ENCODE results near the gene CFAP20DC. TPM values are rescaled to one million over a fixed set of nuclear protein-coding genes. Genes with fewer than 3 reads are reported as not detected.

The CFAP20DC gene
- total RNA-seq, 1 experiment from 2014 or later, result 2.8 TPM

GRCh38 chr3:58999134-58999773 lies 50.6 kb downstream of the CFAP20DC start:
- no peak overlapping the region for H3K4me3 ChIP-seq (ENCODE audit: low read depth, low read length)
- BruUV-seq (replicated peaks), result no TSS peak
- H3K4me3 Mint-ChIP-seq (ENCODE audit: unreplicated experiment), result no peak overlapping the region
- no peaks in the 10 kb centered on the region for H3K4me1 ChIP-seq
- ChIA-PET CTCF (no interaction called here), POLR2A (no interaction called here)
- intact Hi-C loops (cut with micrococcal nuclease; ENCODE audit: unreplicated experiment), result no loop called here
- no peak for TF ChIP-seq CTCF (IDR thresholded peaks at IDR 0.05; ENCODE audit: insufficient read depth in 1 of 2, low read depth in 1 of 2, low read length in 1 of 2, severe bottlenecking in 1 of 2, unreplicated experiment in 1 of 2)
- no peaks in the 10 kb centered on the region for H3K27me3 Mint-ChIP-seq (ENCODE audit: insufficient read depth, unreplicated experiment)
- DNase-seq, result no peak
- no peaks in the 10 kb centered on the region for H3K4me1 Mint-ChIP-seq (ENCODE audit: low read depth, unreplicated experiment)
- H3K36me3 Mint-ChIP-seq (ENCODE audit: insufficient read depth, unreplicated experiment), result no peaks in the 10 kb centered on the region
- no peaks in the 10 kb centered on the region for H3K27me3 ChIP-seq (replicated peaks; ENCODE audit: control insufficient read depth, insufficient read depth, low read length)
- no peak overlapping the region for H3K27ac Mint-ChIP-seq (ENCODE audit: unreplicated experiment)
- no peaks in the 10 kb centered on the region for H3K9me3 Mint-ChIP-seq (ENCODE audit: unreplicated experiment)
- no peaks in the 10 kb centered on the region for H3K9me3 ChIP-seq
- H3K36me3 ChIP-seq (ENCODE audit: control insufficient read depth, insufficient read depth, low read length), result no peaks in the 10 kb centered on the region

- no peaks in the 10 kb centered on the region for H3K27me3 Mint-ChIP-seq (ENCODE audit: insufficient read depth, unreplicated experiment)
- H3K4me3 Mint-ChIP-seq (ENCODE audit: unreplicated experiment), result no peak overlapping the region
- no peaks in the 10 kb centered on the region for H3K9me3 Mint-ChIP-seq (ENCODE audit: unreplicated experiment)
- ChIA-PET CTCF (no interaction called here), POLR2A (no interaction called here)
- Histone ChIP-seq H3K9me3 (no peaks in the 10 kb centered on the region), H3K4me3 (ENCODE audit: low read depth, low read length) (no peak overlapping the region), H3K36me3 (ENCODE audit: control insufficient read depth, insufficient read depth, low read length) (no peaks in the 10 kb centered on the region), H3K4me1 (no peaks in the 10 kb centered on the region), H3K27me3 (replicated peaks; ENCODE audit: control insufficient read depth, insufficient read depth, low read length) (no peaks in the 10 kb centered on the region)
- H3K27ac Mint-ChIP-seq (ENCODE audit: unreplicated experiment), result no peak overlapping the region
- no peak for DNase-seq
- H3K4me1 Mint-ChIP-seq (ENCODE audit: low read depth, unreplicated experiment), result no peaks in the 10 kb centered on the region
- H3K36me3 Mint-ChIP-seq (ENCODE audit: insufficient read depth, unreplicated experiment), result no peaks in the 10 kb centered on the region
- no TSS peak for BruUV-seq (replicated peaks)
- no peak for TF ChIP-seq CTCF (IDR thresholded peaks at IDR 0.05; ENCODE audit: insufficient read depth in 1 of 2, low read depth in 1 of 2, low read length in 1 of 2, severe bottlenecking in 1 of 2, unreplicated experiment in 1 of 2)
- intact Hi-C loops (cut with micrococcal nuclease; ENCODE audit: unreplicated experiment), result no loop called here
Observed at GRCh38 chr3:58998476-58999117, 51.2 kb downstream of the CFAP20DC start.

GRCh38 chr3:58996730-58997129 lies 53.1 kb downstream of the CFAP20DC start:
- Mint-ChIP-seq H3K4me1 (ENCODE audit: low read depth, unreplicated experiment) (no peaks in the 10 kb centered on the region), H3K9me3 (ENCODE audit: unreplicated experiment) (no peaks in the 10 kb centered on the region), H3K4me3 (ENCODE audit: unreplicated experiment) (no peak overlapping the region), H3K27me3 (ENCODE audit: insufficient read depth, unreplicated experiment) (no peaks in the 10 kb centered on the region), H3K27ac (ENCODE audit: unreplicated experiment) (no peak overlapping the region), H3K36me3 (ENCODE audit: insufficient read depth, unreplicated experiment) (no peaks in the 10 kb centered on the region)
- CTCF ChIA-PET, result interaction anchor here (1.1 kb wide), 1 partner anchor 56 kb away, joined by 3 read pairs; no protein-coding TSS in a partner anchor
- TF ChIP-seq CTCF (IDR thresholded peaks at IDR 0.05; ENCODE audit: insufficient read depth in 1 of 2, low read depth in 1 of 2, low read length in 1 of 2, severe bottlenecking in 1 of 2, unreplicated experiment in 1 of 2), result no peak
- POLR2A ChIA-PET, result no interaction called here
- DNase-seq, result no peak
- H3K4me1 ChIP-seq, result no peaks in the 10 kb centered on the region
- no peaks in the 10 kb centered on the region for H3K36me3 ChIP-seq (ENCODE audit: control insufficient read depth, insufficient read depth, low read length)
- no peak overlapping the region for H3K4me3 ChIP-seq (ENCODE audit: low read depth, low read length)
- no TSS peak for BruUV-seq (replicated peaks)
- intact Hi-C loops (cut with micrococcal nuclease; ENCODE audit: unreplicated experiment), result no loop called here
- H3K9me3 ChIP-seq, result no peaks in the 10 kb centered on the region
- H3K27me3 ChIP-seq (replicated peaks; ENCODE audit: control insufficient read depth, insufficient read depth, low read length), result no peaks in the 10 kb centered on the region
